Epithelial cell of proximal tubule (primary cell): ENCODE results near the gene MMP23B. TPM values are rescaled to one million over a fixed set of nuclear protein-coding genes. Genes with fewer than 3 reads are reported as not detected.
"Not testable (repeated sequence)": the region's sequence is repeated elsewhere in the genome, so short reads cannot be mapped to it uniquely, and the experiment has no call there.

Source experiments
- DNase-seq: peaks from one replicate; pipeline ENCODE4 v3.0.0-alpha.2; 2011; ENCODE audit warnings: low read depth
- H3K4me3 ChIP-seq: 2 replicates; pipeline ENCODE4 v1.5.1; 2011; ENCODE audit warnings: low read depth, mild to moderate bottlenecking, low read length
- CTCF ChIP-seq: conservative IDR thresholded peaks from 2 replicates; pipeline ENCODE4 v1.5.1; 2012; ENCODE audit warnings: low read depth, mild to moderate bottlenecking, low read length
- total RNA-seq: library from RNA; depleted of rRNA; stranded (reverse); fragments of >200 nt; gene quantifications from 2 replicates; pipeline ENCODE4 v1.2.3, GENCODE V29; 2015

Gene MMP23B
- total RNA-seq, 1 donor from 2014 or later: 15.0 TPM

DNA sequence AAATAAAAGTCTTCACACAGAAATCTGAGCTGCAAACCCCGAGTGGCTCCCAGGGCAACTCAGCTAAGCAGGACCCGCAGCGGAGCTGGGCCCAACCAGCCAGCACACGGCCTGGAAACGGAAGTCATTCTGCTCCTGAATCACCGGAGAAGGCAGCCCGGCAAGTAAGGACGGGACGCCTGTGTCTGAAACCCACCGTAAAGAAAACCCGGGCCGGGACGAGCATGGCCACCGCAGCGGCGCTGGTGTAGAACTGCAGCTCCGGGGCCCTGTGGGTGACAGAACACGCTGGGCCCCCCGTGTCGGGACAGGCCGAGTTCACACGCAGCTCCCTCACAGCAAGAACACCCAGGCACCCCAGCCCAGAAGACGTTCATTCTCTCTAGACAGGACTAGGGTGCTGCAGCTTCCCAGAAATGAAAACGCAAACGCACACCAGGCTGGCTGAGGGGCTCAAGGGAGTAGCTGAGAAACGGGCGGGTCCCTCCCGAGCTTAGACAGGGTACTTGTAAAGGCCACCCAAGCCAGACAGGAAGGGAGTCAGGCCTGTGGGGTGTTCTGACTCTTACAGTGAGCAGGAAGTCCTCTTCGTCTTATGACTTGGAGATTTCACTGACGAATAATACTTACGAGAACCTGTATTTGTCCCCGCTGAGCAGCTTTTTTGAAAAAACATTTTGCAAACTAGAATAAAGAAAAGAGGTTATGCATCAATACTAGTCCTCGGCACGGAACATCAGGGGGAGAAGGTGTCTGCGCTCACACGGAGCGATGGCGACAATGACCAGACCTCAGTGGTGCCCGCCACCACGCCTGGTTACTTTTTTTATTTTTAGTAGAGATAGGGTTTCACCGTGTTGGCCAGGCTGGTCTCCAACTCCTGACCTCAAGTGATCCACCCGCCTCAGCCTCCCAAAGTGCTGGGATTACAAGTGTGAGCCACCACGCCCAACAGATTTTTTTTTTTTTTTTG is 37.8 kb downstream of the MMP23B start:
- DNase-seq: no peak
- no peak for TF ChIP-seq CTCF
- no peak overlapping the region for H3K4me3 ChIP-seq

DNA sequence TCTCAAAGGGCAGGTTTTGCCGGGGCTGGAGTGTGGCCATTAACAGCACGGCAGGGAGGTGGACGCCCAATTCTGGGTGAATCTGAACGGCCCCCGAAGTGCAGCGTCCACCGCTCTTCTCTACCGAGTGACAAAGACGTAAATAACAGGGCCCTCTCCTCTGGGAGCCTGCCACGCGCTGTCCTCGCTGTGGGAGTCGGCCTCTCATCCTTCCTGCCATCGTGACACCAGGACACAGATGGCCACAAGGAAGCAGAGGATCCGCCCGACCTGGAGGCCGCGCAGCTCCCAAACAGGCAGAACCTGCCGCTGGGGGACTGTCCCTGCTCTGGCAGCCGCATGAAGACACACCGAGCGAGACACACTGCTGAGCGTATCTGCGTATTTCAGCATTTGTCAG is 38.9 kb downstream of the MMP23B start:
- no peak for DNase-seq
- no peak for TF ChIP-seq CTCF
- H3K4me3 ChIP-seq: no peak overlapping the region

GRCh38 chr1:1671365-1672119 is 39.6 kb downstream of the MMP23B start:
- DNase-seq: no peak
- H3K4me3 ChIP-seq: no peak overlapping the region
- TF ChIP-seq CTCF: no peak

GRCh38 chr1:1672181-1672965 is 40.4 kb downstream of the MMP23B start:
- no peak for DNase-seq
- no peak overlapping the region for H3K4me3 ChIP-seq
- TF ChIP-seq CTCF: no peak

- H3K4me3 ChIP-seq, DNase-seq: not testable (repeated sequence)
These were observed 42.8 kb downstream of the MMP23B start for GRCh38 chr1:1674806-1675205.

DNA sequence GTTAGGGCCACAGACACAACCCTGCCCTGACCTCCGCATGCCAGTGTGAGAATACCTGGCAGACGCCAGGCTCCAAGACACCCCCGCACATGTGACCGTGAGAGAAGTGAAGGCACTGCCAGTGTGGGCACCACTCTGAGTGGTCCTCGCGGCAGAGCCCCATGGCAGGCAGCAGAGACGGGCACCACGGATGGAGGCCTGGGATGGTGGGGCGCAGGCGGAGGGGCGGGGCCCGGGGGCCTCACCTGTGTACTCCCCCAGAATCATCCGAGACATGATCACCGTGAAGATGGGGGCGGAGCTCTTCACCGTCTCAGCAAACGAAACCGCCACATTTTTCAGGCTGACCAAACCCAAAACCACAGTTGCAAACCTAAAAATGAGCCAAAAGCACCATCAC is 43.2 kb downstream of the MMP23B start:
- not testable (repeated sequence) for DNase-seq, H3K4me3 ChIP-seq

DNA sequence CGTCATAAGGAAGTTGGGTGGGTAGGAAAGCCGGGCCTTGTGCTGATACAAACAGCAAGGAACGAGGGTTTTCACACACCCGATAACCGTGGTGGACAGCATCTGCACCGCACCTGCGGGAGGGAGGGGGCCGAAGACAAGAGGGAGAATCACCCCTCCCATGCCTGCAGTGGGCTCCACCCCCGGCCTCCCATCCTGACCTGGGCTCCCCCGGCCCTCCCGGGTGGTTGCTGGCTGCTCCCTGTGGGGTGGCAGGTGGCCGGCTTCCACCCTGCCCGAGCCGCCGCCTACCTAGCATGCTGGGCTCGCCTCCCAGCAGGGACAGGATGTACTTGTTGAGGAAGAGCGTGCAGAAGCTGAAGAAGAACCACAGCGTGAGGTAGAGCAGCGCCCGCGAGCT is 44.1 kb downstream of the MMP23B start:
- not testable (repeated sequence) for DNase-seq, H3K4me3 ChIP-seq
